ENCODE results near the gene RPL36. TPM values are rescaled to one million over a fixed set of nuclear protein-coding genes. Genes with fewer than 3 reads are reported as not detected.
A peak's percentile ranks its signal among the peaks of the same experiment; 100 is the strongest.

The RPL36 gene
- polyA plus RNA-seq, 2 of the 4 experiments (the other 2 are of a cell fraction) = 368 to 1,385 TPM

GRCh38 chr19:5641171-5641570, 48.9 kb upstream of the RPL36 start:
- POLR2A ChIA-PET = no interaction called here
- ATAC-seq = no peak
- TF ChIP-seq MAX (IDR thresholded peaks at IDR 0.05) (no peak), NFE2L2 (conservative IDR thresholded peaks at IDR 0.05; ENCODE audit: low read length) (no peak), RNF2 (IDR thresholded peaks at IDR 0.05; ENCODE audit: borderline replicate concordance, low read depth) (no peak)
- Histone ChIP-seq H3K4me2 (no peak overlapping the region), H3K9me3 (no peaks in the 10 kb centered on the region), H3K27ac (no peak overlapping the region), H3K4me1 (0 out of 3 replicates have a peak, but pooled peaks cover 9% of the 10 kb centered on the region), H3K4me3 (no peak overlapping the region)
- CTCF ChIA-PET = interaction anchor here (0.6 to 1.4 kb wide), 2 partner anchors 14 to 728 kb away, joined by 3 to 4 read pairs; no protein-coding TSS in a partner anchor
- no peak for FAIRE-seq
- WGBS (ENCODE audit: missing lambda C conversion rate) = 89% methylated on average over 4 of the region's 4 CpGs
- DNase-seq (ENCODE audit: low read depth in 1 of 2, low spot score in 1 of 2) = no peak

GRCh38 chr19:5642204-5642603, 47.9 kb upstream of the RPL36 start:
- no peak for DNase-seq (ENCODE audit: low read depth in 1 of 2, low spot score in 1 of 2)
- ChIA-PET POLR2A (no interaction called here), CTCF (interaction anchor here (0.9 to 1.4 kb wide), 2 partner anchors 13 to 20 kb away, joined by 3 to 4 read pairs; no protein-coding TSS in a partner anchor)
- Histone ChIP-seq H3K4me2 (no peak overlapping the region), H3K27ac (no peak overlapping the region), H3K4me3 (no peak overlapping the region), H3K4me1 (0 out of 3 replicates have a peak, but pooled peaks cover 9% of the 10 kb centered on the region), H3K9me3 (no peaks in the 10 kb centered on the region)
- TF ChIP-seq CEBPB (IDR thresholded peaks at IDR 0.05) (peak in 1 of 2 experiments; percentile 42; a peak in 2 of 4 replicates), NPAS2 (CRISPR knock-in tag; IDR thresholded peaks at IDR 0.05; ENCODE audit: borderline replicate concordance) (no peak), RARB (CRISPR knock-in tag; IDR thresholded peaks at IDR 0.05) (no peak), HDAC2 (IDR thresholded peaks at IDR 0.05) (no peak), NFE2L2 (conservative IDR thresholded peaks at IDR 0.05; ENCODE audit: low read length) (no peak), HES2 (IDR thresholded peaks at IDR 0.05) (no peak)
- FAIRE-seq = no peak
- 76% methylated on average over 2 of the region's 2 CpGs for WGBS (ENCODE audit: missing lambda C conversion rate)
- no peak for ATAC-seq

- POLR2A ChIA-PET = no interaction called here
These were observed 47.0 kb upstream of the RPL36 start for GRCh38 chr19:5643060-5643459.

GRCh38 chr19:5644037-5644436, 46.1 kb upstream of the RPL36 start:
- Histone ChIP-seq H3K27ac (no peak overlapping the region), H3K9me3 (no peaks in the 10 kb centered on the region), H3K4me1 (0 out of 3 replicates have a peak, but pooled peaks cover 9% of the 10 kb centered on the region), H3K4me2 (no peak overlapping the region), H3K4me3 (no peak overlapping the region)
- WGBS (ENCODE audit: missing lambda C conversion rate) = 97% methylated on average over 2 of the region's 2 CpGs
- DNase-seq (ENCODE audit: low read depth in 1 of 2, low spot score in 1 of 2) = no peak
- TF ChIP-seq HDAC2 (IDR thresholded peaks at IDR 0.05) = no peak
- CTCF ChIA-PET = no interaction called here
- no peak for ATAC-seq
- no peak for FAIRE-seq
- POLR2A ChIA-PET = no interaction called here

More at GRCh38 chr19:5643060-5643459, 47.0 kb upstream of the RPL36 start:
- no peak for DNase-seq (ENCODE audit: low read depth in 1 of 2, low spot score in 1 of 2)
- CTCF ChIA-PET = no interaction called here
- TF ChIP-seq EHF (CRISPR knock-in tag; IDR thresholded peaks at IDR 0.05) (no peak), EP300 (IDR thresholded peaks at IDR 0.05) (no peak)
- Histone ChIP-seq H3K4me3 (no peak overlapping the region), H3K4me2 (no peak overlapping the region), H3K9me3 (no peaks in the 10 kb centered on the region), H3K27ac (no peak overlapping the region), H3K4me1 (0 out of 3 replicates have a peak, but pooled peaks cover 9% of the 10 kb centered on the region)
- no peak for FAIRE-seq
- no peak for ATAC-seq
- WGBS (ENCODE audit: missing lambda C conversion rate) = 94% methylated on average over 4 of the region's 4 CpGs

- DNase-seq (ENCODE audit: low read depth in 1 of 2, low spot score in 1 of 2) (no peak), FAIRE-seq (no peak), ATAC-seq (no peak)
- ChIA-PET CTCF (no interaction called here), POLR2A (no interaction called here)
- Histone ChIP-seq H3K27ac (no peak overlapping the region), H3K4me2 (no peak overlapping the region), H3K4me1 (0 out of 3 replicates have a peak, but pooled peaks cover 9% of the 10 kb centered on the region), H3K9me3 (no peaks in the 10 kb centered on the region), H3K4me3 (no peak overlapping the region)
- WGBS (ENCODE audit: missing lambda C conversion rate) = 94% methylated on average over 5 of the region's 5 CpGs
- TF ChIP-seq TFCP2L1 (CRISPR knock-in tag; IDR thresholded peaks at IDR 0.05) (no peak), JUNB (IDR thresholded peaks at IDR 0.05) (no peak), BHLHE40 (IDR thresholded peaks at IDR 0.05; ENCODE audit: low read depth, low read length) (no peak), REST (IDR thresholded peaks at IDR 0.05) (no peak), FOSB (CRISPR knock-in tag; IDR thresholded peaks at IDR 0.05) (no peak), RCOR1 (IDR thresholded peaks at IDR 0.05; ENCODE audit: low read depth, low read length) (no peak), CBX8 (IDR thresholded peaks at IDR 0.05) (no peak), HOXB5 (CRISPR knock-in tag; IDR thresholded peaks at IDR 0.05) (no peak), ZSCAN20 (CRISPR knock-in tag; IDR thresholded peaks at IDR 0.05) (no peak), FOSL2 (IDR thresholded peaks at IDR 0.05) (no peak), FOSL2 (CRISPR knock-in tag; IDR thresholded peaks at IDR 0.05) (no peak), RAD21 (conservative IDR thresholded peaks at IDR 0.05 in 1 of 2, IDR thresholded peaks at IDR 0.05 in 1 of 2) (no peak), CHD2 (IDR thresholded peaks at IDR 0.05; ENCODE audit: low read length, partially characterized antibody) (no peak), PBX3 (IDR thresholded peaks at IDR 0.05) (no peak)
These were observed 44.7 kb upstream of the RPL36 start for GRCh38 chr19:5645409-5645808.
